ENCODE measurements around the gene PAPSS1.
"Not testable (repeated sequence)": the region's sequence is repeated elsewhere in the genome, so short reads cannot be mapped to it uniquely, and the experiment has no call there.

The PAPSS1 gene

DNA sequence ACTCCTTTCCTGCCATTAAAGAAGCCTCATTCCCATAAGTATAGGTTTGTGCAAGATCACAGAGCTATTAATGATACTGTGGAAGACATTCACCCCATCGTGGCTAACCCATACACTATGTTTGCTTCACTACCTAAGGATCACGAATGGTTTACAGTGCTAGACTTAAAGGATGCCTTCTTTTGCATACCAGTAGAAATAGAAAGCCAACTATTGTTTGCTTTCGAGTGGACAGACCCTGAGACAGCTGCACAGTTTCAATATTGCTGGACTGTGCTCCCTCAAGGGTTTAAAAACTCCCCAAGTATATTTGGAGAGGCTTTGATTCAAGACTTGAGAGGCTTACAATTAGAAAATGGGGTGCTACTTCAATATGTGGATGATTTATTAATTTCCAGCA lies 16.0 kb upstream of the PAPSS1 start:
- H3K4me3 ChIP-seq (replicated peaks; ENCODE audit: insufficient read depth, low read length), result no peak overlapping the region
- H3K27me3 ChIP-seq (ENCODE audit: insufficient read depth, poor library complexity, severe bottlenecking), result no peaks in the 10 kb centered on the region
- TF ChIP-seq SPI1 (IDR thresholded peaks at IDR 0.05; ENCODE audit: borderline replicate concordance, low read depth) (no peak), POLR2AphosphoS5 (IDR thresholded peaks at IDR 0.05; ENCODE audit: low read depth) (no peak)
- TF ChIP-seq, protein P1, sequence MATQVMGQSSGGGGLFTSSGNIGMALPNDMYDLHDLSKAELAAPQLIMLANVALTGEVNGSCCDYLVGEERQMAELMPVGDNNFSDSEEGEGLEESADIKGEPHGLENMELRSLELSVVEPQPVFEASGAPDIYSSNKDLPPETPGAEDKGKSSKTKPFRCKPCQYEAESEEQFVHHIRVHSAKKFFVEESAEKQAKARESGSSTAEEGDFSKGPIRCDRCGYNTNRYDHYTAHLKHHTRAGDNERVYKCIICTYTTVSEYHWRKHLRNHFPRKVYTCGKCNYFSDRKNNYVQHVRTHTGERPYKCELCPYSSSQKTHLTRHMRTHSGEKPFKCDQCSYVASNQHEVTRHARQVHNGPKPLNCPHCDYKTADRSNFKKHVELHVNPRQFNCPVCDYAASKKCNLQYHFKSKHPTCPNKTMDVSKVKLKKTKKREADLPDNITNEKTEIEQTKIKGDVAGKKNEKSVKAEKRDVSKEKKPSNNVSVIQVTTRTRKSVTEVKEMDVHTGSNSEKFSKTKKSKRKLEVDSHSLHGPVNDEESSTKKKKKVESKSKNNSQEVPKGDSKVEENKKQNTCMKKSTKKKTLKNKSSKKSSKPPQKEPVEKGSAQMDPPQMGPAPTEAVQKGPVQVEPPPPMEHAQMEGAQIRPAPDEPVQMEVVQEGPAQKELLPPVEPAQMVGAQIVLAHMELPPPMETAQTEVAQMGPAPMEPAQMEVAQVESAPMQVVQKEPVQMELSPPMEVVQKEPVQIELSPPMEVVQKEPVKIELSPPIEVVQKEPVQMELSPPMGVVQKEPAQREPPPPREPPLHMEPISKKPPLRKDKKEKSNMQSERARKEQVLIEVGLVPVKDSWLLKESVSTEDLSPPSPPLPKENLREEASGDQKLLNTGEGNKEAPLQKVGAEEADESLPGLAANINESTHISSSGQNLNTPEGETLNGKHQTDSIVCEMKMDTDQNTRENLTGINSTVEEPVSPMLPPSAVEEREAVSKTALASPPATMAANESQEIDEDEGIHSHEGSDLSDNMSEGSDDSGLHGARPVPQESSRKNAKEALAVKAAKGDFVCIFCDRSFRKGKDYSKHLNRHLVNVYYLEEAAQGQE (IDR thresholded peaks at IDR 0.05; ENCODE audit: insufficient replicate concordance, low read depth), result no peak
- no peak for DNase-seq (ENCODE audit: low read depth in 1 of 2, low spot score in 1 of 2)
- no peak overlapping the region for H3K27ac ChIP-seq (replicated peaks)

DNA sequence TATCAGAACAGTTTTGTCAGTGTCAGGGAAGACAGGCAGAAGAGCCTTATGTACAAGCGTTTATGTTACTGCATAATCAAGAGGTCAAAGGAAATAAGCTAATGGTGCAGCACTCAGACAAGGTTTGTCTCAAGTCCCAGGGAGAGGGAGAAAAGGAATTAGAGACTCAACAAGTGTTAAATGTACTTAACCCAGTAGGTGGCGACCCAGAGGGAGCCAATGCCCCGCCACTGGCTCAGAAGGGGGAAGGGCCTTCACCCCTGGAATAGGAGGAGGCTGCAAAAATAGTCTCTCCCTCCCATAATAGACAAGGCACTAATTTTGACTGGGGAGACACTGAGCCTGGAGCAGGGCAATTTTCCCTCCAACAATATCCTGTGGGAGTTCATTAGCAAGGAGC lies 14.1 kb upstream of the PAPSS1 start:
- no peak overlapping the region for H3K4me3 ChIP-seq (replicated peaks; ENCODE audit: insufficient read depth, low read length)
- no peak overlapping the region for H3K27ac ChIP-seq (replicated peaks)
- no peaks in the 10 kb centered on the region for H3K27me3 ChIP-seq (ENCODE audit: insufficient read depth, poor library complexity, severe bottlenecking)
- TF ChIP-seq POLR2AphosphoS5 (IDR thresholded peaks at IDR 0.05; ENCODE audit: low read depth) (no peak), SPI1 (IDR thresholded peaks at IDR 0.05; ENCODE audit: borderline replicate concordance, low read depth) (no peak), GABPA (IDR thresholded peaks at IDR 0.05; ENCODE audit: low read depth) (no peak)
- TF ChIP-seq, protein P1 (IDR thresholded peaks at IDR 0.05; ENCODE audit: insufficient replicate concordance, low read depth), result no peak
- TF ChIP-seq, protein P2, sequence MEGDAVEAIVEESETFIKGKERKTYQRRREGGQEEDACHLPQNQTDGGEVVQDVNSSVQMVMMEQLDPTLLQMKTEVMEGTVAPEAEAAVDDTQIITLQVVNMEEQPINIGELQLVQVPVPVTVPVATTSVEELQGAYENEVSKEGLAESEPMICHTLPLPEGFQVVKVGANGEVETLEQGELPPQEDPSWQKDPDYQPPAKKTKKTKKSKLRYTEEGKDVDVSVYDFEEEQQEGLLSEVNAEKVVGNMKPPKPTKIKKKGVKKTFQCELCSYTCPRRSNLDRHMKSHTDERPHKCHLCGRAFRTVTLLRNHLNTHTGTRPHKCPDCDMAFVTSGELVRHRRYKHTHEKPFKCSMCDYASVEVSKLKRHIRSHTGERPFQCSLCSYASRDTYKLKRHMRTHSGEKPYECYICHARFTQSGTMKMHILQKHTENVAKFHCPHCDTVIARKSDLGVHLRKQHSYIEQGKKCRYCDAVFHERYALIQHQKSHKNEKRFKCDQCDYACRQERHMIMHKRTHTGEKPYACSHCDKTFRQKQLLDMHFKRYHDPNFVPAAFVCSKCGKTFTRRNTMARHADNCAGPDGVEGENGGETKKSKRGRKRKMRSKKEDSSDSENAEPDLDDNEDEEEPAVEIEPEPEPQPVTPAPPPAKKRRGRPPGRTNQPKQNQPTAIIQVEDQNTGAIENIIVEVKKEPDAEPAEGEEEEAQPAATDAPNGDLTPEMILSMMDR (IDR thresholded peaks at IDR 0.05; ENCODE audit: insufficient read depth, low read length), result no peak
- DNase-seq (ENCODE audit: low read depth in 1 of 2, low spot score in 1 of 2), result peak in 1 of 2 experiments; percentile 14

DNA sequence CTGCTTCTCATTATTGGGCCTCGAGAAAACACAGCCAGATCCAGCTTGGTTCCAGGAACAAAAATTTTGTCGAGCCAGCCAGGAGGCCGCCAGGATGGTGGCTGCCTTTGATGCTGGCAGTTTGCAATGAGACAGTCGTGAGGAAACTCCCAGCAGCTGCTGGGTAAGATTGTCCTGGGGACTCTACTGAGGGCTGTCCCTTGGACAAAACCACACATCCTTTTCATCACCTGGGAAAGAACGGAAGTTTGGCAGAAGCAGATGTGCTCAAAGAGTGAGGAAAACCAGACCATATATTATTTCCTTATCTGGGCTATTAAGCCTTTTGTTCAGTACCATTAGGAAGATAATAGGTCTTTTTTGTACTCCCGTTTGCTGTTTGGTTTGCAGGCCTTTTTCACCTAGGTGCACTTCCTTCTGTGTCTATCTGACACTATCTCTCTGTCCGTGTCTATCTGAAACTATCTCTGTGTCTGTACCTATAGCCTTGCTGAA lies 13.4 kb upstream of the PAPSS1 start:
- no peak for DNase-seq (ENCODE audit: low read depth in 1 of 2, low spot score in 1 of 2)
- TF ChIP-seq SPI1 (IDR thresholded peaks at IDR 0.05; ENCODE audit: borderline replicate concordance, low read depth) (no peak), POLR2AphosphoS5 (IDR thresholded peaks at IDR 0.05; ENCODE audit: low read depth) (no peak), GABPA (IDR thresholded peaks at IDR 0.05; ENCODE audit: low read depth) (no peak)
- TF ChIP-seq, protein P2 (IDR thresholded peaks at IDR 0.05; ENCODE audit: insufficient read depth, low read length), result no peak
- TF ChIP-seq, protein P1 (IDR thresholded peaks at IDR 0.05; ENCODE audit: insufficient replicate concordance, low read depth), result no peak
- H3K27ac ChIP-seq (replicated peaks), result no peak overlapping the region

DNA sequence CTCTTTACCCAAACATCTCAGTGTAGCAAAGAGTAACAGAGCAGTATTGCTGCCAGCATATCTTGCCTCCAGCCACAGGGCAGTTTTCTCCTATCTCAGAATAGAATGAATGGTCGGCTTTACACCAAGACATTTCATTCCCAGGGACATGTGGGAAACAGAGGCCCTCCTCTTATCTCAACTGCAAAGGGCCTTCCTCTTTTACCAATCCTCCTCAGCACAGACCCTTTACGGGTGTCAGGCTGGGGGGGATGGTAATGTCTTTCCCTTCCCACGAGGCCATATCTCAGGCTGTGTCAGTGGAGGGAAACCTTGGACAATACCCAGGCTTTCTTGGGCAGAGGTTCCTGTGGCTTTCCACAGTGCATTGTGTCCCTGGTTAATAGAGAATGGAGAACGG lies 9.0 kb upstream of the PAPSS1 start:
- not testable (repeated sequence) for DNase-seq (ENCODE audit: low read depth in 1 of 2, low spot score in 1 of 2); H3K4me3 ChIP-seq (replicated peaks; ENCODE audit: insufficient read depth, low read length); H3K27ac ChIP-seq (replicated peaks); H3K27me3 ChIP-seq (ENCODE audit: insufficient read depth, poor library complexity, severe bottlenecking)

More for the DNA sequence above, 13.4 kb upstream of the PAPSS1 start:
- no peaks in the 10 kb centered on the region for H3K27me3 ChIP-seq (ENCODE audit: insufficient read depth, poor library complexity, severe bottlenecking)
- H3K4me3 ChIP-seq (replicated peaks; ENCODE audit: insufficient read depth, low read length), result no peak overlapping the region

DNA sequence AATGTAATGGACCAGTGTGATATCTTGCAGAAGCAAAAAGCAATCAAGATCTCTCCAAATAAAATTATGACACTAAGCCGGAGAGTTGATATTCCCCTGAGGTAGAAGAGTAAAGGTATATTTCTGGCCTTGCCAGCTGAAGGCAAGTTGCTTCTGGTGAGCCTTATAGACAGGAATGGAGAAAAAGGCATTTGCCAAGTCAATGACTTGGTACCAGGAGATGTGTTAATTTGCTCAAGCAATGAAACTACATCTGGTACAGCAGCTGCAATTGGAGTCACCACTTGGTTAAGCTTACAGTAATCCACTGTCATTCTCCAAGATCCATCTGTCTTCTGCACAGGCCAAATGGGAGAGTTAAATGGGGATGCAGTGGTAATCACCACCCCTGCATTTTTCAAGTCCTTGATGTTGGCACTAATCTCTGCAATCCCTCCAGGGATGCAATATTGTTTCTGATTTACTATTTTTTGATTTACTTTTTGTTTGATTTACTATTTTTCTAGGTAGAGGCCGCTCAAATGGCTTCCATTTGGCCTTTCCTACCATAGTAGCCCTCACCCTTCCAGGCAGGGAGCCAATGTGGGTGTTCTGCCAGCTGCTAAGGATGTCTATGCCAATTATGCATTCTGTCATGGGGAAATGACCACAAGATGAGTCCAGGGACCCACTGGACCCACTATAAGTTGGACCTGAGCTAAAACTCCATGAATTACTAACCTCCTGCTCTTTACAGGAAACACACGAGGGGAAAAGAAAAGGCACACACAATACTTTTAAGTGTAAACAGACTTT lies 6.3 kb upstream of the PAPSS1 start:
- H3K27me3 ChIP-seq (ENCODE audit: insufficient read depth, poor library complexity, severe bottlenecking); DNase-seq (ENCODE audit: low read depth in 1 of 2, low spot score in 1 of 2); H3K4me3 ChIP-seq (replicated peaks; ENCODE audit: insufficient read depth, low read length); H3K27ac ChIP-seq (replicated peaks): not testable (repeated sequence)
